OCI-LY3 (cell line): ENCODE measurements around the gene CTNNBIP1.

Source experiments
- H2AFZ ChIP-seq: fragments of 200-600, 300-600 bp; shearing (Covaris generic); 2 replicates; pipeline ENCODE4 v1.6.0; 2014; ENCODE audit warnings: antibody characterized with exemption, low read depth, low read length
- H3K27ac ChIP-seq: fragments of 200-600, 300-600 bp; sonication (generic); 2 replicates; pipeline ENCODE4 v1.5.1; 2014; ENCODE audit warnings: mild to moderate bottlenecking, low read length, moderate library complexity, mixed read lengths
- H3K27me3 ChIP-seq: fragments of 200-600, 300-600 bp; sonication (generic); 2 replicates; pipeline ENCODE4 v1.6.1; 2014; ENCODE audit warnings: low read depth, low read length, mixed read lengths
- H3K36me3 ChIP-seq: fragments of 200-600, 300-600 bp; sonication (generic); replicated peaks from 2 replicates; pipeline ENCODE3; 2014; ENCODE audit warnings: low read depth, low read length, mixed read lengths
- H3K4me1 ChIP-seq: fragments of 300-600, 200-600 bp; sonication (generic); 2 replicates; pipeline ENCODE4 v1.6.1; 2014; ENCODE audit warnings: low read length, mixed read lengths
- H3K4me2 ChIP-seq: fragments of 200-600, 300-600 bp; sonication (generic); 2 replicates; pipeline ENCODE4 v1.6.1; 2014; ENCODE audit warnings: low read length, mixed read lengths
- H3K4me3 ChIP-seq: fragments of 300-600, 200-600 bp; sonication (generic); 2 replicates; pipeline ENCODE4 v1.5.1; 2014; ENCODE audit warnings: antibody characterized with exemption, mild to moderate bottlenecking, low read length, moderate library complexity
- H3K79me2 ChIP-seq: fragments of 300-600, 200-600 bp; shearing (Covaris generic); 2 replicates; pipeline ENCODE4 v1.6.1; 2014; ENCODE audit warnings: mild to moderate bottlenecking, low read length, mixed read lengths
- H3K9ac ChIP-seq: fragments of 300-600, 200-600 bp; shearing (Covaris generic); 2 replicates; pipeline ENCODE4 v1.6.0; 2014; ENCODE audit warnings: mild to moderate bottlenecking, low read length, moderate library complexity
- H3K9me3 ChIP-seq: fragments of 200-600, 300-600 bp; shearing (Covaris generic); 2 replicates; pipeline ENCODE4 v1.6.1; 2014; ENCODE audit warnings: low read length, mixed read lengths; ENCODE audit not compliant: insufficient read depth
- H4K20me1 ChIP-seq: fragments of 200-600, 300-600 bp; sonication (generic); 2 replicates; pipeline ENCODE4 v1.6.1; 2016; ENCODE audit warnings: low read length, mixed read lengths; ENCODE audit not compliant: insufficient read depth
- CTCF ChIP-seq: fragments of 200-600, 300-600 bp; sonication (generic); IDR thresholded peaks from 2 replicates; pipeline ENCODE4 v1.5.1; 2014; ENCODE audit warnings: antibody characterized with exemption, low read length, low read depth
- EZH2phosphoT487 ChIP-seq: fragments of 200-600 bp; shearing (Covaris generic); IDR thresholded peaks from 2 replicates; pipeline ENCODE4 v1.6.1; 2018; ENCODE audit warnings: antibody characterized with exemption, mixed run types, low read depth

Gene CTNNBIP1

GRCh38 chr1:9903801-9904527 lies 6.1 kb downstream of the CTNNBIP1 start:
- Histone ChIP-seq H3K79me2 (no peaks in the 10 kb centered on the region), H3K4me1 (peaks cover 38% of the 10 kb centered on the region), H3K27me3 (no peaks in the 10 kb centered on the region), H4K20me1 (no peaks in the 10 kb centered on the region), H3K4me2 (peak overlapping the region; percentile 67), H3K27ac (peak overlapping the region; percentile 83), H3K36me3 (no peaks in the 10 kb centered on the region), H3K9ac (peak overlapping the region; percentile 25; the same call in 1 of the 2 replicates), H2AFZ (no peak overlapping the region), H3K9me3 (no peaks in the 10 kb centered on the region), H3K4me3 (peak overlapping the region; percentile 20; the same call in 1 of the 2 replicates)
- TF ChIP-seq EZH2phosphoT487 (no peak), CTCF (no peak)

GRCh38 chr1:9902060-9902452 lies 8.0 kb downstream of the CTNNBIP1 start:
- Histone ChIP-seq H3K9me3 (no peaks in the 10 kb centered on the region), H3K4me3 (no peak overlapping the region), H3K27ac (no peak overlapping the region), H2AFZ (no peak overlapping the region), H3K36me3 (no peaks in the 10 kb centered on the region), H3K4me1 (peaks cover 36% of the 10 kb centered on the region), H4K20me1 (no peaks in the 10 kb centered on the region), H3K4me2 (no peak overlapping the region), H3K27me3 (no peaks in the 10 kb centered on the region), H3K9ac (no peak overlapping the region), H3K79me2 (no peaks in the 10 kb centered on the region)
- TF ChIP-seq CTCF (no peak), EZH2phosphoT487 (no peak)

GRCh38 chr1:9901148-9902059 lies 8.7 kb downstream of the CTNNBIP1 start:
- TF ChIP-seq CTCF (no peak), EZH2phosphoT487 (no peak)
- Histone ChIP-seq H3K79me2 (no peaks in the 10 kb centered on the region), H3K36me3 (no peaks in the 10 kb centered on the region), H3K4me1 (peaks cover 36% of the 10 kb centered on the region), H3K9ac (no peak overlapping the region; the same call in 1 of the 2 replicates), H3K9me3 (no peaks in the 10 kb centered on the region), H3K27me3 (no peaks in the 10 kb centered on the region), H2AFZ (no peak overlapping the region), H3K4me3 (no peak overlapping the region), H3K4me2 (peak overlapping the region; percentile 74; the same call in 1 of the 2 replicates), H4K20me1 (no peaks in the 10 kb centered on the region), H3K27ac (no peak overlapping the region)
